Spleen (tissue), 7 donors: ENCODE results near the gene TAOK1.

ENCODE experiments used
- CTCF ChIP-seq, 11 experiments: fragments of 200-600 bp in 7 of 11; fragments of 450-650 bp in 4 of 11; sonication (generic) in 4 of 11; IDR thresholded peaks in 8 of 11; conservative IDR thresholded peaks in 3 of 11; 1 replicate in 7 of 11; 2 replicates in 4 of 11; pipeline versions ENCODE4 v1.4.0 to v1.8.0; 2016 to 2021; ENCODE audit warnings: antibody characterized with exemption in 11 of 11, inconsistent platforms in 4 of 11, mild to moderate bottlenecking in 1 of 11
- POLR2A ChIP-seq, 3 donors: fragments of 450-650 bp; IDR thresholded peaks; one replicate each; pipeline ENCODE4 v1.5.1; 2017; ENCODE audit warnings: antibody characterized with exemption in 3 of 3, mild to moderate bottlenecking in 1 of 3
- donor health status: DM: no; HTN: no; CAD: no; lungs with moderate emphysema.
- donor health status: DM: no; HTN: no; CAD: no.
- donor health status: DM: no; HTN: no; CAD: no.

GRCh38 chr17:29420128-29420527 is 30.0 kb downstream of the TAOK1 start:
- no peak for TF ChIP-seq CTCF (IDR thresholded peaks at IDR 0.05 in 8 of 11, conservative IDR thresholded peaks at IDR 0.05 in 3 of 11)
- no peak for TF ChIP-seq POLR2A (IDR thresholded peaks at IDR 0.05)
